HepG2 (cell line): Measurements from ENCODE around the gene PLA2G2E. TPM values are rescaled to one million over a fixed set of nuclear protein-coding genes. Genes with fewer than 3 reads are reported as not detected.
"Not testable (repeated sequence)": the region's sequence is repeated elsewhere in the genome, so short reads cannot be mapped to it uniquely, and the experiment has no call there.

Source experiments
- ARID5B ChIP-seq: IDR thresholded peaks from 2 replicates; pipeline ENCODE4 v1.4.0; 2020; ENCODE audit warnings: mild to moderate bottlenecking, missing genetic modification reagents
- BCL6 ChIP-seq: IDR thresholded peaks from 2 replicates; pipeline ENCODE4 v1.6.1; 2016; ENCODE audit warnings: missing genetic modification reagents, missing compliant biosample characterization
- CREB1 ChIP-seq, 2 experiments: fragments of 450-650 bp in 1 of 2; IDR thresholded peaks; 2 replicates each; pipeline ENCODE4 v1.6.1; 2016 to 2017; ENCODE audit warnings: control low read depth in 1 of 2, mild to moderate bottlenecking in 1 of 2, missing compliant biosample characterization in 1 of 2, missing genetic modification characterization in 1 of 2
- DPF2 ChIP-seq: sonication (generic); formaldehyde crosslinking; IDR thresholded peaks from 2 replicates; pipeline ENCODE4 v1.4.0; 2020; ENCODE audit warnings: mild to moderate bottlenecking, low read depth, missing genetic modification reagents, borderline replicate concordance
- HNF1A ChIP-seq, 2 experiments: sonication (generic) in 1 of 2; formaldehyde crosslinking in 1 of 2; IDR thresholded peaks; 2 replicates each; pipeline versions ENCODE4 v1.4.0 to v1.6.1; 2016 to 2020; ENCODE audit warnings: borderline replicate concordance in 1 of 2, low read depth in 1 of 2, mild to moderate bottlenecking in 1 of 2, missing genetic modification reagents in 1 of 2
- KDM6A ChIP-seq: IDR thresholded peaks from 2 replicates; pipeline ENCODE4 v1.6.1; 2016; ENCODE audit warnings: low read depth
- NCOA2 ChIP-seq: sonication (generic); formaldehyde crosslinking; IDR thresholded peaks from 2 replicates; pipeline ENCODE4 v1.8.0; 2022; ENCODE audit warnings: inconsistent platforms
- NFIC ChIP-seq: IDR thresholded peaks from 2 replicates; pipeline ENCODE4 v1.6.1; 2012; ENCODE audit warnings: mild to moderate bottlenecking, low read length, inconsistent platforms
- RBFOX2 ChIP-seq: fragments of 200-400 bp; formaldehyde crosslinking; IDR thresholded peaks from 2 replicates; pipeline ENCODE4 v1.6.1; 2017; ENCODE audit warnings: low read depth, mild to moderate bottlenecking, low read length
- SOX13 ChIP-seq, 3 experiments: fragments of 450-650 bp in 1 of 3; sonication (generic) in 1 of 3; formaldehyde crosslinking in 1 of 3; IDR thresholded peaks in 2 of 3; conservative IDR thresholded peaks in 1 of 3; 2 replicates each; pipeline versions ENCODE4 v1.5.0 to v1.6.1; 2016 to 2020; ENCODE audit warnings: antibody characterized with exemption in 1 of 3, mild to moderate bottlenecking in 1 of 3, missing compliant biosample characterization in 1 of 3, missing genetic modification reagents in 1 of 3, moderate library complexity in 1 of 3
- SOX6 ChIP-seq, 2 experiments: fragments of 450-650 bp in 1 of 2; sonication (generic) in 1 of 2; formaldehyde crosslinking in 1 of 2; IDR thresholded peaks; 2 replicates each; pipeline versions ENCODE4 v1.4.0 to v1.6.1; 2017 to 2020; ENCODE audit warnings: antibody characterized with exemption in 1 of 2, mild to moderate bottlenecking in 1 of 2, missing genetic modification reagents in 1 of 2
- TCF12 ChIP-seq, 2 experiments: fragments of 450-650 bp in 1 of 2; sonication (generic) in 1 of 2; formaldehyde crosslinking in 1 of 2; IDR thresholded peaks; 2 replicates each; pipeline versions ENCODE4 v1.6.1 to v1.8.0; 2017 to 2022; ENCODE audit warnings: antibody characterized with exemption in 1 of 2, mild to moderate bottlenecking in 1 of 2, missing genetic modification reagents in 1 of 2, moderate library complexity in 1 of 2
- TEAD3 ChIP-seq: optimal IDR thresholded peaks from 2 replicates; pipeline ENCODE3; 2016; ENCODE audit warnings: borderline replicate concordance
- polyA plus RNA-seq, 8 experiments: library from polyadenylated mRNA; depleted of rRNA in 3 of 8; stranded (reverse) in 7 of 8; unstranded in 1 of 8; fragments of >200 nt; fragmentation: Illumina TruSeq in 4 of 8; extraction: Trizol in 4 of 8; gene quantifications; 2 replicates each; pipeline versions ENCODE4 v1.2.1 to v1.2.3, GENCODE V29; 2011 to 2016; ENCODE audit warnings: low read depth in 4 of 8, missing spikeins in 1 of 8, mixed read lengths in 1 of 8; ENCODE audit not compliant: insufficient read depth in 1 of 8
- total RNA-seq, 5 experiments: library from RNA; depleted of rRNA; stranded (reverse); fragments of >200 nt; fragmentation: Illumina TruSeq; extraction: Trizol; gene quantifications; 2 replicates each; pipeline ENCODE4 v1.2.3, GENCODE V29; 2016; ENCODE audit warnings: low read depth in 1 of 5
- TF ChIP-seq, protein P1 (sequence below): sonication (generic); formaldehyde crosslinking; IDR thresholded peaks from 2 replicates; pipeline ENCODE4 v1.5.0; 2020; ENCODE audit warnings: mild to moderate bottlenecking, missing genetic modification reagents
- TF ChIP-seq, protein P2 (sequence below): sonication (generic); formaldehyde crosslinking; conservative IDR thresholded peaks from 2 replicates; pipeline ENCODE4 v1.8.1; 2023; ENCODE audit warnings: missing genetic modification reagents

PLA2G2E gene
- total and polyA plus RNA-seq, 2 of the 13 experiments (the other 11 are each of a cell fraction or from before 2014, with no cell fraction given) = not detected

DNA sequence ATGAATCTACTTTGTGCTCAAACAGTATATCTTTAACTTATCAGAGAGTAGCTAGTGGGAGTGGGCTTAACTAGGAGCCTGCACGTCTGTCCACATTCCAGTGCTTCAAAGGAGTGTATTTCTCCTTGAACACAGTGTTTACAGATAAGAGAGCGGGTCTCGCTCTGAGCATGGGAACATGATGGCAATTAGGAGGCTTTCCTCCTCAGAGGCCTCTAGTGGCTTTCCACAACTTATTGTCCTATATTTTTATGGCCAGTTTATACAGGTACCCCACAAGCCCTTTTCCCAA lies 3.7 kb upstream of the PLA2G2E start (continued):
- TF ChIP-seq HNF1A (IDR thresholded peaks at IDR 0.05; ENCODE audit: low read depth); SOX6 (IDR thresholded peaks at IDR 0.05); SOX13 (IDR thresholded peaks at IDR 0.05); TCF12 (IDR thresholded peaks at IDR 0.05); CREB1 (IDR thresholded peaks at IDR 0.05): not testable (repeated sequence)
- TF ChIP-seq HNF1A (CRISPR knock-in tag; IDR thresholded peaks at IDR 0.05; ENCODE audit: borderline replicate concordance) (peak; percentile 67; the same call in 1 of the 2 replicates), SOX6 (CRISPR knock-in tag; IDR thresholded peaks at IDR 0.05) (peak; percentile 5; the same call in 1 of the 2 replicates), SOX13 (CRISPR knock-in tag; conservative IDR thresholded peaks at IDR 0.05 in 1 of 2, IDR thresholded peaks at IDR 0.05 in 1 of 2) (peak in 1 of 2 experiments; percentile 65; a peak in 2 of 4 replicates), DPF2 (CRISPR knock-in tag) (peak; percentile 61; the same call in 1 of the 2 replicates), TEAD3 (peak; percentile 90), NCOA2 (CRISPR knock-in tag) (peak; percentile 82), NFIC (0 out of 2 replicates have a peak, but pooled peaks have one; percentile 37), RBFOX2 (0 out of 2 replicates have a peak, but pooled peaks have one; percentile 21), BCL6 (CRISPR knock-in tag) (peak; percentile 50; the same call in 1 of the 2 replicates), TCF12 (CRISPR knock-in tag; IDR thresholded peaks at IDR 0.05) (0 out of 2 replicates have a peak, but pooled peaks have one; percentile 7), ARID5B (peak; percentile 51; the same call in 1 of the 2 replicates), CREB1 (CRISPR knock-in tag; IDR thresholded peaks at IDR 0.05) (0 out of 2 replicates have a peak, but pooled peaks have one; percentile 6), KDM6A (CRISPR knock-in tag) (peak; percentile 70; the same call in 1 of the 2 replicates)
- TF ChIP-seq, protein P1, sequence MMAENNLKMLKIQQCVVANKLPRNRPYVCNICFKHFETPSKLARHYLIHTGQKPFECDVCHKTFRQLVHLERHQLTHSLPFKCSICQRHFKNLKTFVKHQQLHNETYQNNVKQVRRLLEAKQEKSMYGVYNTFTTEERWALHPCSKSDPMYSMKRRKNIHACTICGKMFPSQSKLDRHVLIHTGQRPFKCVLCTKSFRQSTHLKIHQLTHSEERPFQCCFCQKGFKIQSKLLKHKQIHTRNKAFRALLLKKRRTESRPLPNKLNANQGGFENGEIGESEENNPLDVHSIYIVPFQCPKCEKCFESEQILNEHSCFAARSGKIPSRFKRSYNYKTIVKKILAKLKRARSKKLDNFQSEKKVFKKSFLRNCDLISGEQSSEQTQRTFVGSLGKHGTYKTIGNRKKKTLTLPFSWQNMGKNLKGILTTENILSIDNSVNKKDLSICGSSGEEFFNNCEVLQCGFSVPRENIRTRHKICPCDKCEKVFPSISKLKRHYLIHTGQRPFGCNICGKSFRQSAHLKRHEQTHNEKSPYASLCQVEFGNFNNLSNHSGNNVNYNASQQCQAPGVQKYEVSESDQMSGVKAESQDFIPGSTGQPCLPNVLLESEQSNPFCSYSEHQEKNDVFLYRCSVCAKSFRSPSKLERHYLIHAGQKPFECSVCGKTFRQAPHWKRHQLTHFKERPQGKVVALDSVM (CRISPR knock-in tag) = peak; percentile 62; the same call in 1 of the 2 replicates
- TF ChIP-seq, protein P2, sequence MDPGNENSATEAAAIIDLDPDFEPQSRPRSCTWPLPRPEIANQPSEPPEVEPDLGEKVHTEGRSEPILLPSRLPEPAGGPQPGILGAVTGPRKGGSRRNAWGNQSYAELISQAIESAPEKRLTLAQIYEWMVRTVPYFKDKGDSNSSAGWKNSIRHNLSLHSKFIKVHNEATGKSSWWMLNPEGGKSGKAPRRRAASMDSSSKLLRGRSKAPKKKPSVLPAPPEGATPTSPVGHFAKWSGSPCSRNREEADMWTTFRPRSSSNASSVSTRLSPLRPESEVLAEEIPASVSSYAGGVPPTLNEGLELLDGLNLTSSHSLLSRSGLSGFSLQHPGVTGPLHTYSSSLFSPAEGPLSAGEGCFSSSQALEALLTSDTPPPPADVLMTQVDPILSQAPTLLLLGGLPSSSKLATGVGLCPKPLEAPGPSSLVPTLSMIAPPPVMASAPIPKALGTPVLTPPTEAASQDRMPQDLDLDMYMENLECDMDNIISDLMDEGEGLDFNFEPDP (CRISPR knock-in tag) = 0 out of 2 replicates have a peak, but pooled peaks have one; percentile 27
